GM18867 (cell line): ENCODE results near the gene NCAPD2.
"Not testable (repeated sequence)": the region's sequence is repeated elsewhere in the genome, so short reads cannot be mapped to it uniquely, and the experiment has no call there.

Experiments used
- ATAC-seq: cut with Tn5 transposase; IDR thresholded peaks from one replicate; pipeline ENCODE4 v1.9.1; 2021; ENCODE audit warnings: mild to moderate bottlenecking, moderate library complexity; ENCODE audit not compliant: unreplicated experiment

The NCAPD2 gene

GRCh38 chr12:6532051-6532926 lies 38.4 kb downstream of the NCAPD2 start:
- ATAC-seq: peak; percentile 24

DNA sequence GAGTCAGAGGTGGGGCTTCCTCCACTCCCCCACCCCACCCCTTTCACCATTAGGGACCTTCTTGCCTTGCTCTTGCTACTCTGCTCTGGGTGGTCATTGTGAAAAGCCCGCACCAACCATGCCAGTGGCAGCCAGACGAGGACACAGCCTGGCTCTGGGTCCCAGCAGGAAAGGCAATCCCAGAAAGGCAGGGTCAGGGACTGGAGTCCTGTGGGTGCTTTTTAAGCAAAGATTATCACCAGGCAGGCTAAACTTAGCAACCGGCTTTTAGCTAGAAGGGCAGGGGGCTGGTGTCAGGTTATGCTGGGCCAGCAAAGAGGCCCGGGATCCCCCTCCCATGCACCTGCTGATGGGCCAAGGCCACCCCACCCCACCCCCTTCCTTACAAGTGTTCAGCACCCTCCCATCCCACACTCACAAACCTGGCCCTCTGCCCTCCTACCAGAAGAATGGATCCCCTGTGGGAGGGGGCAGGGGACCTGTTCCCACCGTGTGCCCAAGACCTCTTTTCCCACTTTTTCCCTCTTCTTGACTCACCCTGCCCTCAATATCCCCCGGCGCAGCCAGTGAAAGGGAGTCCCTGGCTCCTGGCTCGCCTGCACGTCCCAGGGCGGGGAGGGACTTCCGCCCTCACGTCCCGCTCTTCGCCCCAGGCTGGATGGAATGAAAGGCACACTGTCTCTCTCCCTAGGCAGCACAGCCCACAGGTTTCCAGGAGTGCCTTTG lies 39.2 kb downstream of the NCAPD2 start:
- ATAC-seq: no peak

GRCh38 chr12:6533653-6533922 lies 39.7 kb downstream of the NCAPD2 start:
- ATAC-seq: no peak

GRCh38 chr12:6533923-6534694 lies 40.2 kb downstream of the NCAPD2 start, which contains the start of gene GAPDH:
GAPDH (plus strand) TSS chr12:6534517; CDS start chr12:6534833, 316 bp downstream.
- peak; percentile 60 for ATAC-seq

DNA sequence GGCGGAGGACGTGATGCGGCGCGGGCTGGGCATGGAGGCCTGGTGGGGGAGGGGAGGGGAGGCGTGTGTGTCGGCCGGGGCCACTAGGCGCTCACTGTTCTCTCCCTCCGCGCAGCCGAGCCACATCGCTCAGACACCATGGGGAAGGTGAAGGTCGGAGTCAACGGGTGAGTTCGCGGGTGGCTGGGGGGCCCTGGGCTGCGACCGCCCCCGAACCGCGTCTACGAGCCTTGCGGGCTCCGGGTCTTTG lies 40.7 kb downstream of the NCAPD2 start:
- ATAC-seq: no peak

GRCh38 chr12:6534945-6535696 lies 41.2 kb downstream of the NCAPD2 start:
- ATAC-seq: peak; percentile 3

GRCh38 chr12:6535697-6535946 lies 41.7 kb downstream of the NCAPD2 start:
- ATAC-seq: no peak

- no peak for ATAC-seq
These were observed 42.3 kb downstream of the NCAPD2 start for GRCh38 chr12:6535960-6536847.

DNA sequence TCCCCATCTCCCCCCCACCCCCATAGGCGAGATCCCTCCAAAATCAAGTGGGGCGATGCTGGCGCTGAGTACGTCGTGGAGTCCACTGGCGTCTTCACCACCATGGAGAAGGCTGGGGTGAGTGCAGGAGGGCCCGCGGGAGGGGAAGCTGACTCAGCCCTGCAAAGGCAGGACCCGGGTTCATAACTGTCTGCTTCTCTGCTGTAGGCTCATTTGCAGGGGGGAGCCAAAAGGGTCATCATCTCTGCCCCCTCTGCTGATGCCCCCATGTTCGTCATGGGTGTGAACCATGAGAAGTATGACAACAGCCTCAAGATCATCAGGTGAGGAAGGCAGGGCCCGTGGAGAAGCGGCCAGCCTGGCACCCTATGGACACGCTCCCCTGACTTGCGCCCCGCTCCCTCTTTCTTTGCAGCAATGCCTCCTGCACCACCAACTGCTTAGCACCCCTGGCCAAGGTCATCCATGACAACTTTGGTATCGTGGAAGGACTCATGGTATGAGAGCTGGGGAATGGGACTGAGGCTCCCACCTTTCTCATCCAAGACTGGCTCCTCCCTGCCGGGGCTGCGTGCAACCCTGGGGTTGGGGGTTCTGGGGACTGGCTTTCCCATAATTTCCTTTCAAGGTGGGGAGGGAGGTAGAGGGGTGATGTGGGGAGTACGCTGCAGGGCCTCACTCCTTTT lies 43.1 kb downstream of the NCAPD2 start:
- ATAC-seq: no peak

DNA sequence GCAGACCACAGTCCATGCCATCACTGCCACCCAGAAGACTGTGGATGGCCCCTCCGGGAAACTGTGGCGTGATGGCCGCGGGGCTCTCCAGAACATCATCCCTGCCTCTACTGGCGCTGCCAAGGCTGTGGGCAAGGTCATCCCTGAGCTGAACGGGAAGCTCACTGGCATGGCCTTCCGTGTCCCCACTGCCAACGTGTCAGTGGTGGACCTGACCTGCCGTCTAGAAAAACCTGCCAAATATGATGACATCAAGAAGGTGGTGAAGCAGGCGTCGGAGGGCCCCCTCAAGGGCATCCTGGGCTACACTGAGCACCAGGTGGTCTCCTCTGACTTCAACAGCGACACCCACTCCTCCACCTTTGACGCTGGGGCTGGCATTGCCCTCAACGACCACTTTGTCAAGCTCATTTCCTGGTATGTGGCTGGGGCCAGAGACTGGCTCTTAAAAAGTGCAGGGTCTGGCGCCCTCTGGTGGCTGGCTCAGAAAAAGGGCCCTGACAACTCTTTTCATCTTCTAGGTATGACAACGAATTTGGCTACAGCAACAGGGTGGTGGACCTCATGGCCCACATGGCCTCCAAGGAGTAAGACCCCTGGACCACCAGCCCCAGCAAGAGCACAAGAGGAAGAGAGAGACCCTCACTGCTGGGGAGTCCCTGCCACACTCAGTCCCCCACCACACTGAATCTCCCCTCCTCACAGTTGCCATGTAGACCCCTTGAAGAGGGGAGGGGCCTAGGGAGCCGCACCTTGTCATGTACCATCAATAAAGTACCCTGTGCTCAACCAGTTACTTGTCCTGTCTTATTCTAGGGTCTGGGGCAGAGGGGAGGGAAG lies 43.9 kb downstream of the NCAPD2 start:
- ATAC-seq: not testable (repeated sequence)

GRCh38 chr12:6538420-6539313 lies 44.8 kb downstream of the NCAPD2 start:
- ATAC-seq: no peak

DNA sequence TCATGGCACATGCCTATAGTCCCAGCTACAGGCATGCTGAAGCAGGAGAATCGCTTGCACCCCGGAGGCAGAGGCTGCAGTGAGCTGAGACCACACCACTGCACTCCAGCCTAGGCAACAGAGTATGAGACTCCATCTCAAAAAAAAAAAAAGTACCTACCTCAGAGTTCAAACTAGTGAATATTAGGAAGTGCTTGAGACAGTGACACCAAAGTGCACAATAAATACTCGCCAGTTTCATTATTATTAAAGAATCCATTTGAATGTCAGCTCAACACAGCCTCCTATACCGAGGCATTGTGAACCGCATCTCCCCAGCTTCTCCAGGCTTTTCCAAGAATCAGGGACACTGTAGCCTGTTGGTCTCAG lies 45.4 kb downstream of the NCAPD2 start:
- no peak for ATAC-seq

- ATAC-seq: no peak
These were observed 45.8 kb downstream of the NCAPD2 start for GRCh38 chr12:6539707-6540134.

- ATAC-seq: no peak
These were observed 46.4 kb downstream of the NCAPD2 start for GRCh38 chr12:6540181-6540877.

DNA sequence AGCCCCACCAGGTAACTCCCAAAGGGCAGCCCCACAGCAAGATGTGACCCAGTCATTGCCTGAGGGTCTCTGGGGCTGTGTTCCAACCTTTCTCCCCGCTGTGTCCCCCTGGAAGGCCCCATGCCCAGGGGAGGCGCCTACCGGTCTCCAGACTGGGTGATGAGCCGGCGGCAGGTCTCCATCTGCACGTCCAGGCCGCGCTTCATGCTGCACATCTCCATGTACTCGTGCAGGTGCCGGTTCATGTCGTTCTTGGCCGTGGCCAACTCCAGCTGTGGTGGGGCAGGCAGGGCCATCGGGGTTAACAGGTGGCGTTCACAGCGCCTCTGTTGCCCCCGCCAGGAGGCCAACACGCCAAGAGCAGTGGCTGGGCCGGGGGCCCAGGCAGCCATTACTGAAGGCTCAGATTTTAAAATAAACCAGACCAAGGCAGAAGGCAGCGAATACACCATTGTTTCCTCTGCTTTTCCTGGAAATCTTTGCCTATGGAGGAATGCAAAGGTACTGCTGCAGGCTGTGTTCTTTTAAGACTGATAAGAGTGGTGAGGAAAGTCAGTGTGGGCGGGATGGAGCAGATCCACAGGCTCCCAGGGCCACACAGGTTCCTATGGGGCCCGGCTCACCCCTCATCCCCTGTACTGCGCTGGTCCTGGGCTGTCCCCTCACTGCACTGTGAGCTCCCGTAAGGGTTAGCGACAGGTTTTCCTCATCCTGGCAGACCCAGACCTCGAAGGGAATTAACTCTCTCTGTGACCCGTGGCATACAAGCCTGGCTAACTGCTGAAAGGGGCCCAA lies 47.7 kb downstream of the NCAPD2 start:
- ATAC-seq: no peak

DNA sequence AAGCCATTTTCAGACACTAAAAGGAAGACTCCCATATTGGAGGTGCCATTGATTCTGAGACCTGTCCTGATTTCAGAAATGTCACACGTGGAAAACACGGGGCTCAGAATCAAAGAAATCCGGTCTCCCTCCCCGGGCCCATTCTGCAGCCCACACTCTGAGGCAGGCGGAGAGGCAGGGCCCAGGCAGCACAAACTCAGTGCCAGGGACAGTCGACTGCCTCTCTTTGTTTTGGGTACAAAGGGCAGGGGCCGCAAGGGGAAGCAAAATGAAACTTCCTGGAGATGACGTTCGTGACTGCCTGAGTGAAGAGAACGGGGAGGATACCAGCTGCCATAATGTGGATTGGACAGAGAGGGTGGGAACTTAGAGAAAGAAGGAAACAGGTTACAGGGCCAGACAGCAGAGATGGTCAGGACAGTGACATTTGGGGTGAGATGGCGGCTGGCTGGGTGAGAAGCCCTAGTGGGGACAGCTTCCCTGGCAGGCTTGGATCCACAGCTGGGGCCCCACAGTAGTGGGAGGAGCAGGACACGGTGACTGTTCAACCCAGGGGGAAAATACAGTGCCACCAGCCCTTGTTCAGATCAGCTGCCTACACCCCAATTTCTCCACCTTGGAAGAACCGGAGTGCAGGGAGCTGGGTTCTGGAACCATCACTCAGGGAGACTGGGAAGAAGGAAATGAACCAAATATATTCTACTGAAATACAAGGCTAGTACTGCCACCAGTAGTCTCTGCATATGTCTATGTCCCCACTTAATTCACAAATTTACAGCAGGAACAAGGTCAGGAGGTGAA lies 48.5 kb downstream of the NCAPD2 start:
- ATAC-seq: no peak
